H1 (cell line): Measurements from ENCODE around the gene ALK.

ENCODE experiments used
- CEBPB ChIP-seq: IDR thresholded peaks from 2 replicates; pipeline ENCODE4 v1.6.1; 2012; ENCODE audit warnings: low read depth, low read length
- EP300 ChIP-seq, 2 experiments: IDR thresholded peaks; 1 replicate in 1 of 2; 2 replicates in 1 of 2; pipeline ENCODE4 v1.6.1; 2011 to 2012; ENCODE audit warnings: low read depth in 2 of 2, low read length in 2 of 2, mild to moderate bottlenecking in 2 of 2, borderline replicate concordance in 1 of 2, inconsistent platforms in 1 of 2, moderate library complexity in 1 of 2
- EZH2 ChIP-seq: fragments of 200-600 bp; sonication (generic); IDR thresholded peaks from 2 replicates; pipeline ENCODE4 v1.7.1; 2012; ENCODE audit warnings: low read depth, mild to moderate bottlenecking, moderate library complexity, low read length, inconsistent platforms; ENCODE audit not compliant: severe bottlenecking
- KDM1A ChIP-seq: fragments of 200-600, 300-600 bp; sonication (generic); IDR thresholded peaks from 2 replicates; pipeline ENCODE4 v1.7.1; 2016; ENCODE audit warnings: mild to moderate bottlenecking, low read length, borderline replicate concordance
- MAFK ChIP-seq: IDR thresholded peaks from 2 replicates; pipeline ENCODE4 v1.6.1; 2012; ENCODE audit warnings: low read depth, mild to moderate bottlenecking, improper control_type of control experiment, low read length
- POLR2A ChIP-seq, 2 experiments: IDR thresholded peaks; 1 replicate in 1 of 2; 2 replicates in 1 of 2; pipeline ENCODE4 v1.6.1; 2011; ENCODE audit warnings: low read depth in 2 of 2, low read length in 2 of 2, mild to moderate bottlenecking in 2 of 2; ENCODE audit errors: control extremely low read depth in 1 of 2
- POLR2AphosphoS5 ChIP-seq: IDR thresholded peaks from 2 replicates; pipeline ENCODE4 v1.6.1; 2011; ENCODE audit warnings: low read depth, low read length
- RBBP5 ChIP-seq: IDR thresholded peaks from 2 replicates; pipeline ENCODE4 v1.7.1; 2012; ENCODE audit warnings: low read depth, mild to moderate bottlenecking, inconsistent platforms, low read length, moderate library complexity, borderline replicate concordance
- TAF1 ChIP-seq: IDR thresholded peaks from 2 replicates; pipeline ENCODE4 v1.6.1; 2011; ENCODE audit warnings: mild to moderate bottlenecking, low read depth, low read length
- TF ChIP-seq, protein P1 (sequence below), 3 experiments: IDR thresholded peaks; 1 replicate in 2 of 3; 2 replicates in 1 of 3; pipeline versions ENCODE4 v1.5.1 to v1.6.1; 2011; ENCODE audit warnings: low read length in 3 of 3, mild to moderate bottlenecking in 3 of 3, inconsistent platforms in 2 of 3, low read depth in 1 of 3, moderate library complexity in 1 of 3; ENCODE audit not compliant: insufficient read depth in 1 of 3; ENCODE audit errors: control extremely low read depth in 1 of 3

DNA sequence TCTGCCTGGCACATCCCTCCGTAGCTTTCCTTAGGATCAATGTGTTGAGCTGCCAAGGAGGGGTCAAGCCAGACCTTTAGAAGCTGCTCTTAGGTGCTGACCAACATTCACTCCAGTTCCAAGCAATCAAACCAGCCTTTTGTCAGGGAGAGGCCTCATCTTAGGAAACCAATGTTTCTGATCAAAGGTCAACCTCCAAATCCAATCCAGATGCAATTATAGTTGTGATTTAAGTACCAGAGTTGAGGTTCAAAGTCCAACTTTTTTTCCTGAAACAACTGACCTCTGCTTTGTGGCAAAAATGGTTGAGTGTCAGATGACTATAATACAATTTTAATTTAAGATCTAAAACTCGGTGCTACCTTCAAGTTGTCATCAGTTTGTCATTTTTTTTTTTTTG is 303.4 kb downstream of the ALK start:
- TF ChIP-seq, protein P1, sequence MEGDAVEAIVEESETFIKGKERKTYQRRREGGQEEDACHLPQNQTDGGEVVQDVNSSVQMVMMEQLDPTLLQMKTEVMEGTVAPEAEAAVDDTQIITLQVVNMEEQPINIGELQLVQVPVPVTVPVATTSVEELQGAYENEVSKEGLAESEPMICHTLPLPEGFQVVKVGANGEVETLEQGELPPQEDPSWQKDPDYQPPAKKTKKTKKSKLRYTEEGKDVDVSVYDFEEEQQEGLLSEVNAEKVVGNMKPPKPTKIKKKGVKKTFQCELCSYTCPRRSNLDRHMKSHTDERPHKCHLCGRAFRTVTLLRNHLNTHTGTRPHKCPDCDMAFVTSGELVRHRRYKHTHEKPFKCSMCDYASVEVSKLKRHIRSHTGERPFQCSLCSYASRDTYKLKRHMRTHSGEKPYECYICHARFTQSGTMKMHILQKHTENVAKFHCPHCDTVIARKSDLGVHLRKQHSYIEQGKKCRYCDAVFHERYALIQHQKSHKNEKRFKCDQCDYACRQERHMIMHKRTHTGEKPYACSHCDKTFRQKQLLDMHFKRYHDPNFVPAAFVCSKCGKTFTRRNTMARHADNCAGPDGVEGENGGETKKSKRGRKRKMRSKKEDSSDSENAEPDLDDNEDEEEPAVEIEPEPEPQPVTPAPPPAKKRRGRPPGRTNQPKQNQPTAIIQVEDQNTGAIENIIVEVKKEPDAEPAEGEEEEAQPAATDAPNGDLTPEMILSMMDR (IDR thresholded peaks at IDR 0.05; ENCODE audit: control extremely low read depth in 1 of 3, insufficient read depth in 1 of 3, low read depth in 1 of 3, low read length in 3 of 3), result no peak
- TF ChIP-seq EP300 (IDR thresholded peaks at IDR 0.05; ENCODE audit: borderline replicate concordance in 1 of 2, low read depth in 2 of 2, low read length in 2 of 2), result no peak
- no peak for TF ChIP-seq RBBP5
- no peak for TF ChIP-seq POLR2A (IDR thresholded peaks at IDR 0.05; ENCODE audit: control extremely low read depth in 1 of 2, low read depth in 2 of 2, low read length in 2 of 2)
- no peak for TF ChIP-seq TAF1
- TF ChIP-seq CEBPB, result no peak
- no peak for TF ChIP-seq MAFK
- TF ChIP-seq POLR2AphosphoS5, result no peak
- no peak for TF ChIP-seq EZH2
- TF ChIP-seq KDM1A, result no peak
